Suprapubic skin (tissue), 4 donors: ENCODE data around the gene TCAIM. TPM values are rescaled to one million over a fixed set of nuclear protein-coding genes. Genes with fewer than 3 reads are reported as not detected.
"Not testable (repeated sequence)": the region's sequence is repeated elsewhere in the genome, so short reads cannot be mapped to it uniquely, and the experiment has no call there.

Source experiments
- DNase-seq, 2 donors: peaks; one replicate each; pipeline ENCODE4 v3.0.0-alpha.2; 2019; ENCODE audit warnings: low spot score in 2 of 2
- H3K27ac ChIP-seq: fragments of 200-600 bp; sonication (generic); one replicate; pipeline ENCODE4 v1.5.1; 2019
- H3K27me3 ChIP-seq: fragments of 200-600 bp; sonication (generic); one replicate; pipeline ENCODE4 v1.5.1; 2019
- H3K36me3 ChIP-seq: fragments of 200-600 bp; sonication (generic); one replicate; pipeline ENCODE4 v1.5.1; 2019
- H3K4me1 ChIP-seq: fragments of 200-600 bp; sonication (generic); one replicate; pipeline ENCODE4 v1.5.1; 2019
- H3K4me3 ChIP-seq: fragments of 200-600 bp; sonication (generic); one replicate; pipeline ENCODE4 v1.5.1; 2019; ENCODE audit warnings: mild to moderate bottlenecking
- H3K9me3 ChIP-seq: fragments of 200-600 bp; sonication (generic); one replicate; pipeline ENCODE4 v1.5.1; 2019
- EP300 ChIP-seq: sonication (generic); formaldehyde crosslinking; IDR thresholded peaks from one replicate; pipeline ENCODE4 v1.6.1; 2017; ENCODE audit warnings: antibody characterized with exemption
- POLR2A ChIP-seq, 2 donors: fragments of 450-650 bp; IDR thresholded peaks; one replicate each; pipeline ENCODE4 v1.6.1; 2017; ENCODE audit warnings: antibody characterized with exemption in 2 of 2, mild to moderate bottlenecking in 2 of 2, moderate library complexity in 2 of 2
- POLR2AphosphoS5 ChIP-seq, 3 donors: sonication (generic); formaldehyde crosslinking; IDR thresholded peaks; one replicate each; pipeline ENCODE4 v1.6.1; 2017; ENCODE audit warnings: antibody characterized with exemption in 3 of 3
- WGBS: methylation state at CpG from one replicate; pipeline ENCODE4 v1.1.5; 2018; 5-methylcytosine and 5-hydroxymethylcytosine counted together
- total RNA-seq, 4 donors: library from RNA; depleted of rRNA; stranded (reverse); fragments of >200 nt; gene quantifications; one replicate each; pipeline ENCODE4 v1.1.0, GENCODE V29; 2016
- TF ChIP-seq, protein P1 (sequence below), 2 donors: fragments of 200-600 bp in 1 of 2; fragments of 450-650 bp in 1 of 2; sonication (generic) in 1 of 2; IDR thresholded peaks; one replicate each; pipeline ENCODE4 v1.5.1; 2016 to 2019; ENCODE audit warnings: antibody characterized with exemption in 2 of 2, mild to moderate bottlenecking in 1 of 2, moderate library complexity in 1 of 2

TCAIM gene
- total RNA-seq, 4 donors from 2014 or later: 23.3 to 26.9 (median 25.4) TPM

DNA sequence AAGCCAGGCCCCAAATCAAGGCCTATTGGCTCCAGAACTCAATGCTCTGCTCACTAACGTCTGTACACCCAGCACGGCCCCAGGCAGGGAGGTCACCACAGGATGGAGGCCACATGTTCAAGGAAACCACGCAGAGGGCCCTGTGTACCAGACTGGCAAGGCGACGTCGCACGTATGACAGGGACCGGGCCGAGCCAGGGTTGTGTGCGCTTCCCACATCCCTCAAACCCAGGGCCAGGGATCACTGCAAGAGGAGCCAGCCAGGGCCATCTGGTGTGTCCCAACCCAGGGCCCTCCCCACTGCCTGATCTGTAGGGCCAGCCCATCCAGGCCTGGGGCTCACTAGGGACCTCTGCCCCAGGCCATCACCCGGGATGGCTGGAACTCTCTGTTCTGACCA is 76.9 kb downstream of the TCAIM start:
- Histone ChIP-seq H3K36me3 (no peaks in the 10 kb centered on the region), H3K27me3 (no peaks in the 10 kb centered on the region), H3K9me3 (no peaks in the 10 kb centered on the region), H3K4me1 (no peaks in the 10 kb centered on the region), H3K4me3 (no peak overlapping the region), H3K27ac (no peak overlapping the region)
- TF ChIP-seq EP300: no peak
- TF ChIP-seq POLR2AphosphoS5 (IDR thresholded peaks at IDR 0.05): no peak
- TF ChIP-seq, protein P1, sequence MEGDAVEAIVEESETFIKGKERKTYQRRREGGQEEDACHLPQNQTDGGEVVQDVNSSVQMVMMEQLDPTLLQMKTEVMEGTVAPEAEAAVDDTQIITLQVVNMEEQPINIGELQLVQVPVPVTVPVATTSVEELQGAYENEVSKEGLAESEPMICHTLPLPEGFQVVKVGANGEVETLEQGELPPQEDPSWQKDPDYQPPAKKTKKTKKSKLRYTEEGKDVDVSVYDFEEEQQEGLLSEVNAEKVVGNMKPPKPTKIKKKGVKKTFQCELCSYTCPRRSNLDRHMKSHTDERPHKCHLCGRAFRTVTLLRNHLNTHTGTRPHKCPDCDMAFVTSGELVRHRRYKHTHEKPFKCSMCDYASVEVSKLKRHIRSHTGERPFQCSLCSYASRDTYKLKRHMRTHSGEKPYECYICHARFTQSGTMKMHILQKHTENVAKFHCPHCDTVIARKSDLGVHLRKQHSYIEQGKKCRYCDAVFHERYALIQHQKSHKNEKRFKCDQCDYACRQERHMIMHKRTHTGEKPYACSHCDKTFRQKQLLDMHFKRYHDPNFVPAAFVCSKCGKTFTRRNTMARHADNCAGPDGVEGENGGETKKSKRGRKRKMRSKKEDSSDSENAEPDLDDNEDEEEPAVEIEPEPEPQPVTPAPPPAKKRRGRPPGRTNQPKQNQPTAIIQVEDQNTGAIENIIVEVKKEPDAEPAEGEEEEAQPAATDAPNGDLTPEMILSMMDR (IDR thresholded peaks at IDR 0.05): no peak
- DNase-seq: no peak
- 96% methylated on average over 8 of the region's 11 CpGs for WGBS

DNA sequence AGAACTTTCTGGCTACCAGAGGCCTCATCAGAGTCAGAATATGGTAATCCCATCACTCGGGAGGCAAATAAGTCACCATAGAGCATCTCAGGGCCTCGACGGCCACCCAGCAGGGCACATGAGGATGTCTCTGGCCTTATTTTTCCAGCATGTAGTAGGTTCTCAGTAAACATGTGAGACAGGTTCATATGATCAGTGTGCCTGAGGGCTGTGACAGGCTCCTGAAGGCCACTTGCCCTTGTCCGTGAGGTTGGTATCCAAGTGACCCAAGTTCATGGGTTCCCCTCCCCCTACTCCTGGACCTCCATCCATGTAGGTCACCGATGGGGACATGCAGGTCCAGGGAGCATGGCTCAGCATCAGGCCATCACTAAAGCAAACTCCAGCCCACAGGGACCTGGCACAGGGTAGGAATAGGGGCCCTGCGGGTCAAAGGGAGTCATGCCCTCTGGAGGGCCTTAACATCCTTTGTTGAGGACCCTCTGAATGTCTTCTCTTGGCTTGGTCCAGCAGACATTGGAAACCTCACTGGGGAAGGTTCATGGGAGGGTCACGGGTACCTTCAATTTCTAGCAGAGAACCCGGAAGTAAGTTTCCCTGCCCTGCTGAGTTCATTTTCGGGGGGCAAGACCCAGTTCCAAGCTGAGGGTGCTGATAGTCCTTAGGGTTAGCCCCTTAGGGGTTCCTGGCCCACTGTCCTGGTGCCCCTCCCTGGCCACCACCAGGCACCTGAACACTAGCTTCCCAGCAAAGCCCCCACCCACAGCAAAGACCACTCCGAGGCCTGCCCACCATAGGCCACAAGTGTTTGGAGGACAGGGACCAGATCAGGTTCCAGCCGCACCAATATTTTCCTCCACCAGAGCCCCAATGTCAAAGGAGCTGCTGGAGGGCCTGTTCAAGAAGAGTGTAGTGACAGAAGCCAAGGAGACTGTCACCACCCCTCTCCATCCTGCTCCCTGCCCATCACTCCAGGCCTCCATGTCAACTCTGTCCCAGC is 77.8 kb downstream of the TCAIM start:
- no peak for DNase-seq
- Histone ChIP-seq H3K4me3 (no peak overlapping the region), H3K4me1 (no peaks in the 10 kb centered on the region), H3K27me3 (no peaks in the 10 kb centered on the region), H3K9me3 (no peaks in the 10 kb centered on the region), H3K36me3 (no peaks in the 10 kb centered on the region), H3K27ac (no peak overlapping the region)
- 81% methylated on average over 9 of the region's 11 CpGs for WGBS
- TF ChIP-seq, protein P1 (IDR thresholded peaks at IDR 0.05): no peak
- no peak for TF ChIP-seq EP300
- TF ChIP-seq POLR2A (IDR thresholded peaks at IDR 0.05): no peak
- no peak for TF ChIP-seq POLR2AphosphoS5 (IDR thresholded peaks at IDR 0.05)

DNA sequence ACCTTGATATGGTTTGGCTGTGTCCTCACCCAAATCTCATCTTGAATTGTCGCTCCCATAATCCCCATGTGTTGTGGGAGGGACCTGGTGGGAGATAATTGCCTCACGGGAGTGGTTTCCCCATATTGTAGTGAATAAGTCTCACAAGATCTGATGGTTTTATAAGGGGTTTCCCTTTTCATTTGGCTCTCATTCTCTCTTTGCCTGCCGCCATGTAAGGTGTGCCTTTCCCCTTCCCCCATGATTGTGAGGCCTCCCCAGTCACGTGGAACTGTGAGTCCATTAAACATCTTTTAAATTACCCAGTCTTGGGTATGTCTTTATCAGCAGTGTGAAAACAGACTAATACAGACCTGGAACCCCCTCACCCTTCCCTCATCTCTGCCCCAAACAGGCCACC is 79.6 kb downstream of the TCAIM start:
- 89% methylated on average over 4 of the region's 4 CpGs for WGBS
- not testable (repeated sequence) for DNase-seq

DNA sequence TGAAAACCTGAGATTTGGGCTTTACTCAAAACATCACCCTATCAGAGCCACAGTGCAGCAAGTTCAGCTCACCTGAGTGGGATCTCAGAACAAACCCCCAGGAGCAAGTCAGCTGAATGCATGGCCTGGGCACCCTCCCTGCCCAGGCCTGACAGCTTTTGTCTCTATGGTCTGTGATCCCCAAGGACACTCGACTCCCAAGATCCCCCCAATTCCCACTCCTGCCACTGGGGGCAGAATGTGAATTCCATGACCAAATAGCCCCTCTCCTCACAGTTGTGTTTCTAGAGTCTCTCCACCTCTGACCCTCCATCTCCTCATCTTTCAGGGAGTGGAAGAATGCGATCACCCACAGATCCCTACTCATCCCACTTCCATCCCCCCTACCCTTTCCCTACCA is 80.0 kb downstream of the TCAIM start:
- 88% methylated on average over 2 of the region's 2 CpGs for WGBS
- H3K4me3 ChIP-seq: no peak overlapping the region
- no peak overlapping the region for H3K27ac ChIP-seq
- TF ChIP-seq EP300 (no peak), POLR2A (IDR thresholded peaks at IDR 0.05) (no peak), POLR2AphosphoS5 (IDR thresholded peaks at IDR 0.05) (no peak)
- TF ChIP-seq, protein P1 (IDR thresholded peaks at IDR 0.05): no peak
- peaks cover under 1% of the 10 kb centered on the region for H3K27me3 ChIP-seq
- H3K36me3 ChIP-seq: no peaks in the 10 kb centered on the region
- no peaks in the 10 kb centered on the region for H3K9me3 ChIP-seq
- no peak for DNase-seq
- H3K4me1 ChIP-seq: no peaks in the 10 kb centered on the region

More for the DNA sequence above, 79.6 kb downstream of the TCAIM start:
- H3K36me3 ChIP-seq, H3K9me3 ChIP-seq, H3K4me1 ChIP-seq, H3K27ac ChIP-seq, H3K27me3 ChIP-seq, H3K4me3 ChIP-seq: not testable (repeated sequence)

DNA sequence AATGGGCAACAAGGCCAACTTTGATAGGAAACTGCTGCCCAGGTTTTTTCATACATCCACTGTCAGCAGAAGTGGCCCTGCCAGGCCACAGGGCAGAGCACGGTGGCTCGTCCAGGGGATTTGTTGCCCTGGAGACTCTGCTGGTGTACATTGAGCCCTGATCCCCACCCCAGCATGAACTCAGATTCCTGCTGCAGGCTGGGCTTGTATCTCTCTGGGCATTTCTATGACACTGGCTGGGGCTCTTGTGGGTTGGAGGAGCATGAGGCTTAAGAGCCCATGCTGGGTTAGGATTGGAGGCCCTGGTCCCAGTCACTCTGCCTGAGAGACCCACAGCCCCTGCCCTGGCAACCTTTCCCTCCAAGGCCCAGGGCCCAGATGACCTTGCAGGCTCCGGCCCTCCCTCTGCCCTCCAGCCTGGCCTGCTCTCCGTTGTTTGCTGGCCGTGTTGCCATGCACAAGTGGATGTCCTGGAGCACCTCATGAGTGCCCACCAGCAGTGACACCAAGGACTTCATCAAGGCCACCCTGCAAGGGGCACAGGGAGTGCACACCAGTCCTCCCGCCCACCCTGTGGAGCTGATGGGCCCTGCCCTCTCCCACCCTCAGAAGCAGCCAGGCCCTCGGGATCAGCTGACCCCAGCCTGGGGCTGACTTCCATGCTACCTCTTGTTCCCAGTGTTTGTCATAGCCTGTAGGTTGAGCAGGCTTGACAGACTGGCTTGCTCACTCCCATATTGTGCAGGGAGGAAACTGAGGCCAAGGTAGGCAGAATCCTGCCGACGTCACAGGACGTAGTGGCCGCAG is 80.8 kb downstream of the TCAIM start:
- peak in 1 of 2 donors; percentile 47 for DNase-seq
- Histone ChIP-seq H3K9me3 (no peaks in the 10 kb centered on the region), H3K4me3 (no peak overlapping the region), H3K27ac (no peak overlapping the region), H3K36me3 (no peaks in the 10 kb centered on the region), H3K4me1 (no peaks in the 10 kb centered on the region), H3K27me3 (peaks cover 7% of the 10 kb centered on the region)
- TF ChIP-seq POLR2A (IDR thresholded peaks at IDR 0.05) (no peak), EP300 (no peak), POLR2AphosphoS5 (IDR thresholded peaks at IDR 0.05) (no peak)
- TF ChIP-seq, protein P1 (IDR thresholded peaks at IDR 0.05): no peak
- 67% methylated on average over 7 of the region's 11 CpGs for WGBS
